DMS53 (cell line): Measurements from ENCODE around the gene KCTD7.
"Not testable (repeated sequence)": the region's sequence is repeated elsewhere in the genome, so short reads cannot be mapped to it uniquely, and the experiment has no call there.

Source experiments
- DNase-seq: peaks from one replicate; lab custom pipeline; 2025; lab: John Stamatoyannopoulos, UW

Gene KCTD7

DNA sequence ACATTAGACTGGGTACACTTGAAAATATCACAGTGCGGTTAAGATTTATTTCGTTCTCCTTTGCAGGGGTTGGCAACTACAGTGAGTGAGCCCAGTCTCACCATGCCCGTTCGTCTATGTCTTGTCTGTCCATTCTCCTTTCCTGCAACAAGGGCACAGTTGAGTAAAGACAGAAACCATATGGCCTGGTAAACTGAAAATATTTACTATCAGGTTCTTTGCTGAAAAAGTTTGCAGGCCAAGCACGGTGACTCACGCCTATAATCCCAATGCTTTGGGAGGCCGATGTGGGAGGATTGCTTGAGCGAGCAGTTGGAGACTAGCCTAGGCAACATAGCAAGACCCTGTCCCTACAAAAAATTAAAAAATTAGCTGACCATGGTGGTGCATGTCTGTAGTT is 11.4 kb upstream of the KCTD7 start:
- DNase-seq = no peak

GRCh38 chr7:66619341-66619948 is 9.2 kb upstream of the KCTD7 start:
- not testable (repeated sequence) for DNase-seq

DNA sequence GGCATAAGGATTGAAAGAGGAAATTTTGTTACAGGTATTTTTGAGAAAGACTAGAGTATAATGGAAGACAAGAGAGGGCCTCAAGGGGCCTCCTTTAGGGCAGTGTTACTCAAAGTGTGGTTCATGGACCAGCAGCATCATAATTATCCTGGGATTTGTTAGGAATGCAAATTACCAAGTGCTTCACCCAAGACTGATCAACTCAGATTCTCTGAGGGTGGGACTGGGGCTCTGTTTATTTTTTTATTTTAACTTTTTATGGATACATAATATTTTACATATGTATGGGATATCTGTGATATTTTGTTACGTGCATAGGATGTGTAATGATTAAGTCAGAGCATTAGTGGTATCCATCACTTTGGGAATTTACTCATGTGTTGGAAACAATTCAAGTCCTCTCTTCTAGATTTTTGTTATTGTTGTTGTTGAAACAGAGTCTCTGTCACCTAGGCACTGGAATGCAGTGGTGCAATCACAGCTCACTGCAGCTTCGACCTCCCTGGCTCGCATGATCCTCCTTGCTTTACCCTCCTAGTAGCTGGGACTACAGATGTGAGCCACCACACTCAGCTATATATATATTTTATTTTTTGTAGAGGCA is 2.2 kb upstream of the KCTD7 start:
- DNase-seq = no peak

DNA sequence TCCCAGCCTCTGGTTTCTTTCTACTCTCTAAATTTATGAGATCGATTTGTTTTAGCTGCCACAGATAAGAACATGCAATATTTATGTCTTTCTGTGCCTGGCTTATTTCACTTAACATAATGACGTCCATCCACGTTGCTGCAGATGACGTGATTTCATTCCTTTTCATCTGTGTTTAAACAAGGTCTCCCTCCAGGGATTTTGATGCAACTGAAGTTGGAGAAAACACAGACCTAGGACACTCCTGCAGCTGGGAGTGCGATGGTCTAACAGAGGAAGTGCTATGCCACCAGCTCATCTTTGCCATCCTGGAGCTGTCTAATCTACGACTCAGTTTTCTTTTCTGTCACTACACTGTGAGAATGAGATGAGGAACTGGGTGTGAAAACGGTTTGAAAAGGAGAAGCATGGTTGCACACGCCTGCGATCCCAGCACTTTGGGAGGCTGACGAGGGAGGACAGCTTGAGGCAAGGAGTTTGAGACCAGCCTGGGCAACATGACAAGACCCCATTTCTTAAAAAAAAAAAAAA is 1.5 kb upstream of the KCTD7 start:
- peak; percentile 45 for DNase-seq

- DNase-seq = no peak
These were observed 760 bp upstream of the KCTD7 start for GRCh38 chr7:66627881-66628360.

- DNase-seq = no peak
These were observed 761 bp downstream of the KCTD7 start for GRCh38 chr7:66629222-66630062.

GRCh38 chr7:66630531-66630930 is 1.9 kb downstream of the KCTD7 start:
- DNase-seq = no peak

GRCh38 chr7:66631471-66631870 is 2.8 kb downstream of the KCTD7 start:
- no peak for DNase-seq

DNA sequence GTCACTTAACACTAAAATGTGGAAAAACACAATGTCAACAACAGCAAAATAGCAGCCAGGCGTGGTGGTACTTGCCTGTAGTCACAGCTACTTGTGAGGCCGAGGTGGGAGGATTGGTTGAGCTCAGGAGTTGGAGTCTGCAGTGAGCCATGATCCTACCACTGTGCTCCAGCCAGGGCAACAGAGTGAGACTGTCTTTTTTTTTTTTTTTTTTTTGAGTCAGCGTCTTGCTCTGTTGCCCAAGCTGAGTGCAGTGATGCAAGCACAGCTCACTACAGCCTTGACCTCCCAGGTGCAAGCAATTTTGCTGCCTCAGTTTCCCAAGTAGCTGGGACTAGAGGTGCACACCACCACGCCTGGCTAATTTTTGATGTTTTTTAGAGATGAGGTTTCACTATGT is 6.1 kb downstream of the KCTD7 start:
- no peak for DNase-seq

DNA sequence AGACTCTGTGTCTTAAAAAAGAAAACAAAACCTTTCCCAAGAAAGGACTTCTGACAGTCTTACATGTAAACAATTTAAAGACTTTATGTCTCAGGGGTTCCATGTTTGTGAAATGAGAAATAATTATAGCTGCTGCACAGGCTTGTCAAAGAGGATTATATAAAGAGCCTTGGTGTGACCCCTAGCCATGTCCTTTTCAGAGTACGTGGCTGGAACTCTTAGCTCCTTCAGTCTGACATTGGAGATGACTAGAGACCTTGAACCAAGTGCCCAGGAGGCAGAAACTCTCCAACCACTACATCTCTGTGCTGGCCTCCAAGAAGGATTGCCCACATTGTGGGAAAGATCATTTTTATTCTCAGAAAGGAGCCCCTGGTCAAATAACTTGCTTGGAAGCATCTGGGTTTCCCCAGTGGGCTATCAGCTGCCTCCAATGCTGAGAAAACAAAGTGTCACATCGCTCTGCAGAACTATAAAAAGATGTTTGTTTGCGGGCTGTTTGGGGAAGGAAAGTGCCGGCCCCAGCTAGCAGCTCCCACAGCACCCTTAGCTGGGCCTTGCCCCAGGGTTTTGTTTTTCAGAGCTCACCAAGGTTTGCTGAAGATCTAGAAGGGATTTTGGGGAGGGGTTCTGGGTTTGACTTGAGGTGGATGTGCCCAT is 6.8 kb downstream of the KCTD7 start:
- DNase-seq = not testable (repeated sequence)

DNA sequence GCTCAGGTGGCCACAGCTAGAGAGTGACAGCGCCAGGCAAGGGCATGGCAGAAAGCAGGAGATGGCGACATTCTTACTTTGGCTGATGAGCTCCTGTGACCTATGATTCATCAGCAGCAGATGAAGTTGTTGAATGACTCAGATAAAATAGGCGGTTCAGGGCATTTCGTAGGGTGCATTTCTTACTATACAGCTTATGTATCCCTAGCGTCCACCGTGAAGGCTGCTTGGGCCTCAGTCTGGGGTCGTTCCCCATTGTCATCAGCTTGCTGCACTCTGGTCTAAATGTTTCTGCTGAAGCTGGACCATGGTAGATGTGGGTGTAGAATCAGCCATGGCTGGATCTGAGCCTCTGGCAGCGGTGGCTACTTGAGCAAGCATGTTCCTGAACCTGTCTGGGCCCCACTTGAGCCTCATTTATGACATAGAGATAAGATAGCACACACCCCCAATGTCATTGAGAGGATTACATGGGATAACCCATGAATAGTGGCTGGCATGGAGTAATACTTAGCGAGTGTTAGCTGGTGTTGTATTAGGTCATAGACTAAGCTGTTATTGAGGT is 7.4 kb downstream of the KCTD7 start:
- DNase-seq = peak; percentile 39

GRCh38 chr7:66638309-66639099 is 9.8 kb downstream of the KCTD7 start:
- no peak for DNase-seq

GRCh38 chr7:66639773-66640172 is 11.1 kb downstream of the KCTD7 start:
- DNase-seq = no peak

GRCh38 chr7:66640802-66641525 is 12.3 kb downstream of the KCTD7 start:
- no peak for DNase-seq

DNA sequence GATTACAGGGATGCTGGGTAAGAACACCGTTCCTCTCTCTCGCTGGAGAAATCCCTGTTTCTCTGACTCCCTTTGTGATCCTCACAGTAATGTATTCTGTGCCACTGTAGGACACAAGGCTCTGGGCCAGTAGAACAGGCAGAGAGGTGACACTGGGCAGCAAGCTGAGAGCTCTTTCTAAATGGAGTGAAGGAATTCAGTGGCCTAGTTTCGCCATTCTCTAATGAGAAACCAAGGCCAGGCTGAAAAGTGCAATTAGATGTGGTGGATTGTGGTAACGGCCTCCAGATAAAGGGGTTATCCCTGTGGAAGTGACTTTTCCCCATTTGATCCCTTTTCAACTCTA is 12.8 kb downstream of the KCTD7 start:
- DNase-seq = no peak

DNA sequence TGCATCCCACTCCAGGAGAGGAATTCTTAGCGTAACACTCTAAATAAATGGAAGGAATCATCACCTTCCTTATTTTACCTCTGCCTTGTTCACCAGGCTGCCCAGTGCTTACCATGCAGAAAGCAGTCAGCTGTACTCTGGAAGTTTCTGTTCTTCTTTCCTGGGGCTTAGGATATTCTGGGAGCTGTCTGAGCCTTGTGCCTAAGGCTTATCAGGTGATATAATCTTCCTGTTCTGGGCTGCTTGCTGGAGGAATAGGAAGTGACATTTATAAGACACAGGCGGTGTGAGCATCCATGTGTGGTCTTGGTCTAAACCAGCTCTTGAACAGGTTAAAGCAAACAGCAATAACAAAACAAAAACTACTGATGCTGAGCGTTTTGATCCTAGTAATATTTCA is 13.5 kb downstream of the KCTD7 start:
- DNase-seq = no peak

DNA sequence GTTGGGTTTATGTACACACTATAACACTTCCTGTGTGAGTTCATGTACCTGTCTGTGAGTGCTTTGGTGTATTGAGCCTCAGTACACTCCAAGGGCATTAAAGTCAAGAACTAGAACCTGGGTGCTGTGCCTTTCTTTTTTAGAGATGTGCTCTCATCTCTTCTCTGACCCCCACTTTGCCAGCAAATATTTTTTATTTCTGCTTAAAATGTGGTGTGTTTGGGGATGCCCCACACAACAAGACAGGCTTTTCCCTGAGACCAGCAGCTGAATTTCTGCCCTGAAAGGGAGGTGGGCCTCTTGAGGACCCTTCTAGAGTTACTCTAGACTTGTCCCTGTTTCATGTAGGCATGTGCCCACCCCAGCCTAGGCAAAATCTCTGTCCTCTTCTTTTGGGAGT is 14.3 kb downstream of the KCTD7 start:
- DNase-seq = peak; percentile 34

DNA sequence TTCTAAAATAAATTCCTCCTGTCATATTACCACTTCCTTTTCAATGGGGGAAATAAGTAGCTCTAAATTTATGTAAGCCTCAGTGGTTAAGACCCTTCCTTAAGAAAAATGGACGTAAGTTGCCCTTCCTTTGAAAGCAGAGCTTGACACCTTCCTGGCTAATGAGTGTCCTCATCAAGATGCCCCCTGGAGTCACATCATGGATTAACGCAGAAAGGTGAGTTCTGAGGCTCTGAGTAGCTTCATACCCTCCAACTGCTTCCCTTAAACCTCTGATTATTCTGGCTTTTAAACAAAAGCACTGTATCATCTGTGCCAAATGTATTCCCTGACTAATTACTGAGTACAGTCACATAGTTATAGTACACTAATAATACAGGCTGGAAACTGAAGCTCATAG is 14.7 kb downstream of the KCTD7 start:
- no peak for DNase-seq

DNA sequence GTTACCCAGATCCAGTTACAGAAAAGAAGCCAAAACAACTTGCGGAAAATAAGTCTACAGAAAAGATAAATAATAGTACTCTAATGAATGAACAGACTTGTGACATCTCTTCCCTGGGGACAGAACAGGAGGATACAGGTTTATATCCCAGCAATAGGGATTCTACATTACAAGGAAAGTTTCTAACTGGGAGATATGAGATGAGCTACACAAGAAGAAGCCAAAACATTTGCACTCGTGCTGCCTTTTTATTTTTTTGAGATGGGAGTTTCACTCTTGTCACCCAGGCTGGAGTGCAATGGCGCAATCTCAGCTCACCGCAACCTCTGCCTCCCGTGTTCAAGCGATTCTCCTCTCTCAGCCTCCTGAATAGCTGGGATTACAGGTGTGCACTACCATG is 22.3 kb downstream of the KCTD7 start:
- not testable (repeated sequence) for DNase-seq

DNA sequence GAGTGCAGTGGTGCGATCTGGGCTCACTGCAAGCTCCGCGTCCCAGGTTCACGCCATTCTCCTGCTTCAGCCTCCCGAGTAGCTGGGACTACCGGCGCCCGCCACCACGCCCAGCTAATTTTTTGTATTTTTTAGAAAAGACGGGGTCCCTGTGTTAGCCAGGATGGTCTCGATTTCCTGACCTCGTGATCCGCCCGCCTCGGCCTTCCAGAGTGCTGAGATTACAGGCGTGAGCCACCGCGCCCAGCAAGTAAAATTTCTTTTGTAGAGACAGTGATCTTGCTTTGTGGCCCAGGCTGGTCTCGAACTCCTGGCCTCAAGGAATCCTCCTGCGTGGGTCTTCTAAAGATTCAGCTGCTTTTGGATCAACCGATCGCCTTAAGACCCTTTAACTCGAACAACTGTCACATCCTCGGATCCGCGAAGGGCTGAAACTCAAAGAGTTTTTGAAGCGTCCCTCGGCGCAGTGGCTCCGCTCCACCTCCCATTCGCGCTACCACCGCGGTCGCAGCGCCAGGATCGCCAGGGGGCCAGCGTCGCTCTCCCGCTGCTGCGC is 25.1 kb downstream of the KCTD7 start:
- DNase-seq = not testable (repeated sequence)
